Hair follicular keratinocyte (primary cell): Measurements from ENCODE around the gene HAPSTR1. TPM values are rescaled to one million over a fixed set of nuclear protein-coding genes. Genes with fewer than 3 reads are reported as not detected.

Source experiments
- total RNA-seq: library from RNA; depleted of rRNA; stranded (reverse); fragments of >200 nt; gene quantifications from 2 replicates; pipeline ENCODE4 v1.2.3, GENCODE V29; 2015

The HAPSTR1 gene
- 46.0 and 65.0 TPM in 2 replicates for total RNA-seq

GRCh38 chr16:9090960-9091866, at the start of gene HAPSTR1:
Gene HAPSTR1, plus strand, starts transcription at chr16:9091644. Its CDS starts 401 bp downstream, at chr16:9092045.

Other genes starting within 250 kb of the HAPSTR1 start
- 250 and 259 TPM in 2 replicates for gene CARHSP1, start 222.6 kb upstream of the HAPSTR1 start, total RNA-seq
- gene LITAFD, start 209.3 kb upstream of the HAPSTR1 start, total RNA-seq: not detected in 2 replicates
- gene USP7, start 127.7 kb upstream of the HAPSTR1 start, total RNA-seq: 55.0 and 56.3 TPM in 2 replicates